HepG2 (cell line): ENCODE results near the gene NOMO2. TPM values are rescaled to one million over a fixed set of nuclear protein-coding genes. Genes with fewer than 3 reads are reported as not detected.
A peak's percentile ranks its signal among the peaks of the same experiment; 100 is the strongest.
"Not testable (repeated sequence)": the region's sequence is repeated elsewhere in the genome, so short reads cannot be mapped to it uniquely, and the experiment has no call there.

ENCODE experiments used
- ATAC-seq: fragments of 200-7000 bp; cut with Tn5 transposase; 3 replicates; pipeline ENCODE4 v1.9.1; 2020; ENCODE audit warnings: mild to moderate bottlenecking, moderate library complexity
- BruUV-seq: library from RNA; stranded (reverse); fragments of 400-500 nt; replicated peaks from 2 replicates; lab custom pipeline; 2021; lab: Mats Ljungman, UMichigan
- CTCF ChIA-PET: fragments of 300-600 bp; formaldehyde crosslinking; extraction: SDS; loops from one replicate; lab custom pipeline; 2021; ENCODE audit warnings: low total read pairs, inconsistent platforms, low intra/inter-chr PET ratio; lab: Yijun Ruan, JAX
- POLR2A ChIA-PET: fragments of 350-600 bp; sonication (Branson Sonifier 250); formaldehyde crosslinking; loops from one replicate; lab custom pipeline; 2020; ENCODE audit warnings: antibody characterized with exemption, inconsistent platforms; lab: Yijun Ruan, JAX
- DNase-seq: peaks from one replicate; pipeline ENCODE4 v3.0.0-alpha.2; 2015; ENCODE audit warnings: low spot score
- FAIRE-seq: peaks from 3 replicates; lab custom pipeline; 2011; peaks lifted over from hg19 to GRCh38; lab: Jason Lieb, UNC
- H2AFZ ChIP-seq: one replicate; pipeline ENCODE4 v1.6.1; 2011; ENCODE audit warnings: low read length, inconsistent platforms
- H3K27ac ChIP-seq: fragments of 300-600 bp; 3 replicates; pipeline ENCODE4 v1.8.0; 2011; ENCODE audit warnings: mixed run types, mild to moderate bottlenecking, mixed read lengths, low read length, inconsistent platforms; ENCODE audit not compliant: insufficient read depth; ENCODE audit errors: extremely low read length
- H3K27me3 ChIP-seq, 2 experiments: fragments of 200-600 bp in 1 of 2; 2 replicates in 1 of 2; 3 replicates in 1 of 2; pipeline versions ENCODE4 v1.6.0 to v1.8.0; 2011; ENCODE audit warnings: low read length in 2 of 2, mild to moderate bottlenecking in 2 of 2, moderate library complexity in 2 of 2, inconsistent platforms in 1 of 2; ENCODE audit not compliant: insufficient read depth in 2 of 2, control insufficient read depth in 1 of 2
- H3K36me3 ChIP-seq, 2 experiments: fragments of 200-600 bp in 1 of 2; replicated peaks in 1 of 2; 2 replicates in 1 of 2; 3 replicates in 1 of 2; pipeline versions ENCODE4 v1.5.1 to v1.8.0; 2011; ENCODE audit warnings: low read length in 2 of 2, inconsistent platforms in 1 of 2; ENCODE audit not compliant: insufficient read depth in 2 of 2, control insufficient read depth in 1 of 2
- H3K4me1 ChIP-seq: 2 replicates; pipeline ENCODE4 v1.5.1; 2012; ENCODE audit warnings: low read length, inconsistent platforms; ENCODE audit not compliant: insufficient read depth
- H3K4me2 ChIP-seq: 2 replicates; pipeline ENCODE4 v1.6.0; 2011; ENCODE audit warnings: low read depth, low read length, inconsistent platforms
- H3K4me3 ChIP-seq, 3 experiments: fragments of 200-600 bp in 1 of 3; sonication (generic), shearing (Covaris generic) in 1 of 3; replicated peaks in 1 of 3; 2 replicates each; pipeline ENCODE4 v1.5.1; 2011 to 2016; ENCODE audit warnings: low read length in 3 of 3, inconsistent platforms in 2 of 3, low read depth in 2 of 3, mild to moderate bottlenecking in 2 of 3, control low read depth in 1 of 3, mixed read lengths in 1 of 3; ENCODE audit not compliant: insufficient read depth in 1 of 3
- H3K79me2 ChIP-seq: one replicate; pipeline ENCODE4 v1.6.1; 2011; ENCODE audit warnings: low read length, inconsistent platforms; ENCODE audit not compliant: insufficient read depth
- H3K9ac ChIP-seq: 2 replicates; pipeline ENCODE4 v1.6.0; 2011; ENCODE audit warnings: mild to moderate bottlenecking, low read depth, low read length, inconsistent platforms; ENCODE audit not compliant: insufficient read depth
- H3K9me3 ChIP-seq: 2 replicates; pipeline ENCODE4 v1.5.1; 2012; ENCODE audit warnings: mild to moderate bottlenecking, low read length
- H4K20me1 ChIP-seq: 2 replicates; pipeline ENCODE4 v1.6.0; 2011; ENCODE audit warnings: inconsistent platforms, mild to moderate bottlenecking, low read length, moderate library complexity; ENCODE audit not compliant: insufficient read depth
- ARNT ChIP-seq: fragments of 450-650 bp; IDR thresholded peaks from 2 replicates; pipeline ENCODE4 v1.6.1; 2017
- DNMT1 ChIP-seq: sonication (generic); formaldehyde crosslinking; IDR thresholded peaks from 2 replicates; pipeline ENCODE4 v1.5.1; 2020; ENCODE audit warnings: mild to moderate bottlenecking, missing genetic modification reagents
- FOXA1 ChIP-seq, 2 experiments: fragments of 450-650 bp in 1 of 2; sonication (generic) in 1 of 2; formaldehyde crosslinking in 1 of 2; IDR thresholded peaks; 2 replicates each; pipeline versions ENCODE4 v1.4.0 to v1.6.1; 2016 to 2020; ENCODE audit warnings: missing genetic modification reagents in 1 of 2
- FOXK2 ChIP-seq: fragments of 450-650 bp; IDR thresholded peaks from 2 replicates; pipeline ENCODE4 v1.6.1; 2016
- FOXP1 ChIP-seq, 2 experiments: fragments of 450-650 bp in 1 of 2; IDR thresholded peaks; 2 replicates each; pipeline ENCODE4 v1.6.1; 2017 to 2018; ENCODE audit warnings: antibody characterized with exemption in 1 of 2
- NBN ChIP-seq: fragments of 450-650 bp; conservative IDR thresholded peaks from 2 replicates; pipeline ENCODE4 v1.6.1; 2017
- NRL ChIP-seq: sonication (generic); formaldehyde crosslinking; IDR thresholded peaks from 2 replicates; pipeline ENCODE4 v1.5.0; 2020; ENCODE audit warnings: missing genetic modification reagents, mild to moderate bottlenecking, moderate library complexity, borderline replicate concordance
- ZC3H13 ChIP-seq: sonication (generic); formaldehyde crosslinking; IDR thresholded peaks from 2 replicates; pipeline ENCODE4 v1.8.1; 2023; ENCODE audit warnings: mild to moderate bottlenecking, missing genetic modification reagents, moderate library complexity
- ZNF282 ChIP-seq: fragments of 450-650 bp; IDR thresholded peaks from 2 replicates; pipeline ENCODE4 v1.6.1; 2018; ENCODE audit not compliant: partially characterized antibody
- WGBS: methylation state at CpG from one replicate; pipeline ENCODE4 v1.1.6; 2017; ENCODE audit warnings: low lambda C conversion rate; 5-methylcytosine and 5-hydroxymethylcytosine counted together
- in situ Hi-C: cut with HindIII; loops from 2 replicates; pipeline ENCODE4 v1.10.0; 2017; ENCODE audit warnings: low pct_unique_long_range_greater_than_20kb; ENCODE audit not compliant: extremely low pct_ligation_motif_present
- intact Hi-C: fragments of 100-400 bp; cut with micrococcal nuclease; formaldehyde crosslinking; loops from one replicate; pipeline ENCODE4 v1.10.0; 2022; ENCODE audit not compliant: unreplicated experiment
- polyA plus RNA-seq, 8 experiments: library from polyadenylated mRNA; depleted of rRNA in 3 of 8; stranded (reverse) in 7 of 8; unstranded in 1 of 8; fragments of >200 nt; fragmentation: Illumina TruSeq in 4 of 8; extraction: Trizol in 4 of 8; gene quantifications; 2 replicates each; pipeline versions ENCODE4 v1.2.1 to v1.2.3, GENCODE V29; 2011 to 2016; ENCODE audit warnings: low read depth in 4 of 8, missing spikeins in 1 of 8, mixed read lengths in 1 of 8; ENCODE audit not compliant: insufficient read depth in 1 of 8
- total RNA-seq, 5 experiments: library from RNA; depleted of rRNA; stranded (reverse); fragments of >200 nt; fragmentation: Illumina TruSeq; extraction: Trizol; gene quantifications; 2 replicates each; pipeline ENCODE4 v1.2.3, GENCODE V29; 2016; ENCODE audit warnings: low read depth in 1 of 5
- TF ChIP-seq, protein P1 (sequence below): fragments of 450-650 bp; IDR thresholded peaks from 2 replicates; pipeline ENCODE4 v1.6.1; 2016
- TF ChIP-seq, protein P2 (sequence below): sonication (generic); formaldehyde crosslinking; IDR thresholded peaks from 2 replicates; pipeline ENCODE4 v1.5.1; 2020; ENCODE audit warnings: mild to moderate bottlenecking, missing genetic modification reagents, moderate library complexity

Gene NOMO2
- total and polyA plus RNA-seq, 2 of the 13 experiments (the other 11 are each of a cell fraction or from before 2014, with no cell fraction given): 217 to 372 TPM

DNA sequence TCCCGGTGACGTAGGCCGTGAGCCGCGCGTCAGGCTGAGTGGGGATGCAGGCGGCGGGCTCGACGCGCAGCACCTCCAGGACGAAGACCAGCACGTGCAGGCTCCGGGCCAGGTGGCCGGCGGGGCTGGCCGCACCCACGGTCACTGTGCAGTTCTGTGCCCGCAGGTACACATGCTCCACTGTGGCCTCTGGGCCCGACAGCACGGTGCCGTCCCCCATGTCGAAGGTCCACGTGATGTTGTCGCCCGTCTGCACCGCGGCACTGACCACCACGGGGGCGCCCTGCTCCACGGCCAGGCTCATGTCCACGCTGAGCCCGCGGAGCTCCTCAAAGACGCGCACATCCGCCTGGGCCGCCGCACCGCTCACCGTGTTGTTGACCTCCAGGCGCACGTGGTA lies 174.1 kb downstream of the NOMO2 start:
- ATAC-seq: peak; percentile 14
- H3K79me2 ChIP-seq, H3K4me3 ChIP-seq, H3K36me3 ChIP-seq, H3K4me2 ChIP-seq, H4K20me1 ChIP-seq, in situ Hi-C loops, H3K27me3 ChIP-seq, POLR2A ChIA-PET, H3K9ac ChIP-seq, H3K4me1 ChIP-seq, intact Hi-C loops, H2AFZ ChIP-seq, DNase-seq, H3K27ac ChIP-seq, CTCF ChIA-PET, H3K9me3 ChIP-seq, FAIRE-seq: not testable (repeated sequence)
- BruUV-seq: TSS peak; percentile 46
- no CpG with 5 or more reads among the region's 43 CpGs for WGBS

DNA sequence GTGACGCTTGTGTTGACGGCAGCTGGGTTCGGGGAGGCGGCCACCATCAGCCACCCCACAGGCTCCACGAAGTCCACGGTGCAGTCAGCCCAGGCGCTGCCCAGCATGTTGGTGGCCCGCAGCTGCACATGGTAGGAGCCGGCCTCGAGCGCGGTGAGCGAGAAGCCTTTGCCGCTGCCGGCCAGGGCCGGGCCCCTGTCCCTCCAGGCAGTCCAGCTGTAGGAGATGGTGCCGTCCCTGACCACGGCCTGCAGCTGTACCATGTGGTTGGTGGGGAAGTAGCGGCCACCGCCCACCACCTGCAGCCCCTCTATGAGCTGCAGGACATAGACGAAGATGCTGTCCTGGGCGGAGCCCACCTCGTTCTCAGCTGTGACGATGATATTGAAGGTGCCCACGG lies 175.4 kb downstream of the NOMO2 start:
- FAIRE-seq; POLR2A ChIA-PET; H2AFZ ChIP-seq; in situ Hi-C loops; H3K9me3 ChIP-seq; H4K20me1 ChIP-seq; H3K4me1 ChIP-seq; H3K4me2 ChIP-seq; H3K27me3 ChIP-seq; H3K36me3 ChIP-seq; H3K79me2 ChIP-seq; BruUV-seq; H3K4me3 ChIP-seq; CTCF ChIA-PET; H3K9ac ChIP-seq; H3K27ac ChIP-seq; intact Hi-C loops; TF ChIP-seq FOXA1, FOXP1 (CRISPR knock-in tag; IDR thresholded peaks at IDR 0.05): not testable (repeated sequence)
- peak; percentile 49 for ATAC-seq
- DNase-seq: peak; percentile 9
- TF ChIP-seq ZC3H13 (CRISPR knock-in tag) (0 out of 2 replicates have a peak, but pooled peaks have one; percentile 33), ZNF282 (peak; percentile 47), FOXK2 (0 out of 2 replicates have a peak, but pooled peaks have one; percentile 21), DNMT1 (CRISPR knock-in tag) (0 out of 2 replicates have a peak, but pooled peaks have one; percentile 29), FOXA1 (IDR thresholded peaks at IDR 0.05) (0 out of 2 replicates have a peak, but pooled peaks have one; percentile 26), ARNT (0 out of 2 replicates have a peak, but pooled peaks have one; percentile 55), NRL (CRISPR knock-in tag) (0 out of 2 replicates have a peak, but pooled peaks have one; percentile 47), FOXP1 (IDR thresholded peaks at IDR 0.05) (peak; percentile 37; the same call in 1 of the 2 replicates), NBN (0 out of 2 replicates have a peak, but pooled peaks have one; percentile 80)
- TF ChIP-seq, protein P1, sequence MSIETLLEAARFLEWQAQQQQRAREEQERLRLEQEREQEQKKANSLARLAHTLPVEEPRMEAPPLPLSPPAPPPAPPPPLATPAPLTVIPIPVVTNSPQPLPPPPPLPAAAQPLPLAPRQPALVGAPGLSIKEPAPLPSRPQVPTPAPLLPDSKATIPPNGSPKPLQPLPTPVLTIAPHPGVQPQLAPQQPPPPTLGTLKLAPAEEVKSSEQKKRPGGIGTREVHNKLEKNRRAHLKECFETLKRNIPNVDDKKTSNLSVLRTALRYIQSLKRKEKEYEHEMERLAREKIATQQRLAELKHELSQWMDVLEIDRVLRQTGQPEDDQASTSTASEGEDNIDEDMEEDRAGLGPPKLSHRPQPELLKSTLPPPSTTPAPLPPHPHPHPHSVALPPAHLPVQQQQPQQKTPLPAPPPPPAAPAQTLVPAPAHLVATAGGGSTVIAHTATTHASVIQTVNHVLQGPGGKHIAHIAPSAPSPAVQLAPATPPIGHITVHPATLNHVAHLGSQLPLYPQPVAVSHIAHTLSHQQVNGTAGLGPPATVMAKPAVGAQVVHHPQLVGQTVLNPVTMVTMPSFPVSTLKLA: peak; percentile 29; the same call in 1 of the 2 replicates
- TF ChIP-seq, protein P2, sequence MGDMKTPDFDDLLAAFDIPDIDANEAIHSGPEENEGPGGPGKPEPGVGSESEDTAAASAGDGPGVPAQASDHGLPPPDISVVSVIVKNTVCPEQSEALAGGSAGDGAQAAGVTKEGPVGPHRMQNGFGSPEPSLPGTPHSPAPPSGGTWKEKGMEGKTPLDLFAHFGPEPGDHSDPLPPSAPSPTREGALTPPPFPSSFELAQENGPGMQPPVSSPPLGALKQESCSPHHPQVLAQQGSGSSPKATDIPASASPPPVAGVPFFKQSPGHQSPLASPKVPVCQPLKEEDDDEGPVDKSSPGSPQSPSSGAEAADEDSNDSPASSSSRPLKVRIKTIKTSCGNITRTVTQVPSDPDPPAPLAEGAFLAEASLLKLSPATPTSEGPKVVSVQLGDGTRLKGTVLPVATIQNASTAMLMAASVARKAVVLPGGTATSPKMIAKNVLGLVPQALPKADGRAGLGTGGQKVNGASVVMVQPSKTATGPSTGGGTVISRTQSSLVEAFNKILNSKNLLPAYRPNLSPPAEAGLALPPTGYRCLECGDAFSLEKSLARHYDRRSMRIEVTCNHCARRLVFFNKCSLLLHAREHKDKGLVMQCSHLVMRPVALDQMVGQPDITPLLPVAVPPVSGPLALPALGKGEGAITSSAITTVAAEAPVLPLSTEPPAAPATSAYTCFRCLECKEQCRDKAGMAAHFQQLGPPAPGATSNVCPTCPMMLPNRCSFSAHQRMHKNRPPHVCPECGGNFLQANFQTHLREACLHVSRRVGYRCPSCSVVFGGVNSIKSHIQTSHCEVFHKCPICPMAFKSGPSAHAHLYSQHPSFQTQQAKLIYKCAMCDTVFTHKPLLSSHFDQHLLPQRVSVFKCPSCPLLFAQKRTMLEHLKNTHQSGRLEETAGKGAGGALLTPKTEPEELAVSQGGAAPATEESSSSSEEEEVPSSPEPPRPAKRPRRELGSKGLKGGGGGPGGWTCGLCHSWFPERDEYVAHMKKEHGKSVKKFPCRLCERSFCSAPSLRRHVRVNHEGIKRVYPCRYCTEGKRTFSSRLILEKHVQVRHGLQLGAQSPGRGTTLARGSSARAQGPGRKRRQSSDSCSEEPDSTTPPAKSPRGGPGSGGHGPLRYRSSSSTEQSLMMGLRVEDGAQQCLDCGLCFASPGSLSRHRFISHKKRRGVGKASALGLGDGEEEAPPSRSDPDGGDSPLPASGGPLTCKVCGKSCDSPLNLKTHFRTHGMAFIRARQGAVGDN (CRISPR knock-in tag): peak; percentile 24; the same call in 1 of the 2 replicates
- WGBS: 48% methylated on average over 22 of the region's 25 CpGs
